ENCODE results near the gene RBM22. TPM values are rescaled to one million over a fixed set of nuclear protein-coding genes. Genes with fewer than 3 reads are reported as not detected.

The RBM22 gene
- total and polyA plus RNA-seq, 3 experiments from 2014 or later: 68.2 to 73.6 (median 72.7) TPM

- no peaks in the 10 kb centered on the region for H3K4me1 Mint-ChIP-seq
- no peaks in the 10 kb centered on the region for H3K36me3 Mint-ChIP-seq
- H3K27ac Mint-ChIP-seq: no peak overlapping the region
- Histone ChIP-seq H3K9me3 (ENCODE audit: low read length) (no peaks in the 10 kb centered on the region), H3K4me1 (ENCODE audit: insufficient read depth, low read length) (no peaks in the 10 kb centered on the region), H3K27ac (ENCODE audit: low read depth, low read length) (no peak overlapping the region), H3K4me3 (ENCODE audit: low read length) (no peak overlapping the region), H3K36me3 (ENCODE audit: insufficient read depth, low read length) (no peaks in the 10 kb centered on the region), H3K27me3 (ENCODE audit: insufficient read depth, low read length, poor library complexity, severe bottlenecking) (no peaks in the 10 kb centered on the region)
- H3K4me3 Mint-ChIP-seq: no peak overlapping the region
- H3K9me3 Mint-ChIP-seq: no peaks in the 10 kb centered on the region
- POLR2A ChIA-PET: no interaction called here
- DNase-seq: no peak
- CTCF ChIA-PET: no interaction called here
- peaks cover 5 to 15% of the 10 kb centered on the region in 2 donors for H3K27me3 Mint-ChIP-seq
Observed at GRCh38 chr5:150648294-150649107, 52.4 kb downstream of the RBM22 start.

- Mint-ChIP-seq H3K36me3 (no peaks in the 10 kb centered on the region), H3K27ac (peak overlapping the region in 1 of 8 donors; percentile 21), H3K4me1 (no peaks in the 10 kb centered on the region), H3K4me3 (no peak overlapping the region), H3K27me3 (peaks cover 3 to 18% of the 10 kb centered on the region in 2 donors), H3K9me3 (no peaks in the 10 kb centered on the region)
- no peaks in the 10 kb centered on the region for H3K27me3 ChIP-seq (ENCODE audit: insufficient read depth, low read length, poor library complexity, severe bottlenecking)
- no peaks in the 10 kb centered on the region for H3K4me1 ChIP-seq (ENCODE audit: insufficient read depth, low read length)
- ChIA-PET POLR2A (interaction anchor here (0.7 kb wide), 1 partner anchor 911 kb away, joined by 5 read pairs; no protein-coding TSS in a partner anchor), CTCF (interaction anchor here (3.2 kb wide), 1 partner anchor 8 kb away, joined by 12 read pairs; no protein-coding TSS in a partner anchor)
- no peak for DNase-seq
- no peaks in the 10 kb centered on the region for H3K36me3 ChIP-seq (ENCODE audit: insufficient read depth, low read length)
- no peak overlapping the region for H3K27ac ChIP-seq (ENCODE audit: low read depth, low read length)
- no peaks in the 10 kb centered on the region for H3K9me3 ChIP-seq (ENCODE audit: low read length)
- no peak overlapping the region for H3K4me3 ChIP-seq (ENCODE audit: low read length)
Observed at GRCh38 chr5:150647275-150648251, 53.3 kb downstream of the RBM22 start.

- Mint-ChIP-seq H3K27ac (no peak overlapping the region), H3K36me3 (no peaks in the 10 kb centered on the region), H3K4me3 (peak overlapping the region in 1 of 7 donors; percentile 5), H3K9me3 (no peaks in the 10 kb centered on the region), H3K27me3 (peaks cover 7 to 22% of the 10 kb centered on the region in 2 donors), H3K4me1 (no peaks in the 10 kb centered on the region)
- no peaks in the 10 kb centered on the region for H3K9me3 ChIP-seq (ENCODE audit: low read length)
- no peak for DNase-seq
- H3K4me3 ChIP-seq (ENCODE audit: low read length): no peak overlapping the region
- CTCF ChIA-PET: interaction anchor here (2.1 to 3.2 kb wide), 2 partner anchors 11 to 84 kb away, joined by 6 to 12 read pairs; no protein-coding TSS in a partner anchor
- H3K4me1 ChIP-seq (ENCODE audit: insufficient read depth, low read length): no peaks in the 10 kb centered on the region
- POLR2A ChIA-PET: no interaction called here
- no peaks in the 10 kb centered on the region for H3K27me3 ChIP-seq (ENCODE audit: insufficient read depth, low read length, poor library complexity, severe bottlenecking)
- no peaks in the 10 kb centered on the region for H3K36me3 ChIP-seq (ENCODE audit: insufficient read depth, low read length)
- H3K27ac ChIP-seq (ENCODE audit: low read depth, low read length): no peak overlapping the region
Observed at GRCh38 chr5:150645070-150645700, 55.7 kb downstream of the RBM22 start.

GRCh38 chr5:150644514-150644913 is 56.3 kb downstream of the RBM22 start:
- H3K4me3 ChIP-seq (ENCODE audit: low read length): no peak overlapping the region
- DNase-seq: no peak
- H3K4me1 Mint-ChIP-seq: no peaks in the 10 kb centered on the region
- no peaks in the 10 kb centered on the region for H3K36me3 Mint-ChIP-seq
- H3K27me3 ChIP-seq (ENCODE audit: insufficient read depth, low read length, poor library complexity, severe bottlenecking): no peaks in the 10 kb centered on the region
- no peaks in the 10 kb centered on the region for H3K36me3 ChIP-seq (ENCODE audit: insufficient read depth, low read length)
- CTCF ChIA-PET: interaction anchor here (2.1 to 3.2 kb wide), 2 partner anchors 11 to 84 kb away, joined by 6 to 12 read pairs; no protein-coding TSS in a partner anchor
- H3K27ac ChIP-seq (ENCODE audit: low read depth, low read length): no peak overlapping the region
- H3K4me3 Mint-ChIP-seq: no peak overlapping the region
- POLR2A ChIA-PET: no interaction called here
- no peaks in the 10 kb centered on the region for H3K4me1 ChIP-seq (ENCODE audit: insufficient read depth, low read length)
- H3K9me3 ChIP-seq (ENCODE audit: low read length): no peaks in the 10 kb centered on the region
- H3K9me3 Mint-ChIP-seq: peaks cover 0 to 2% (median 0%) of the 10 kb centered on the region in 5 donors
- no peak overlapping the region for H3K27ac Mint-ChIP-seq
- H3K27me3 Mint-ChIP-seq: peaks cover 9 to 22% of the 10 kb centered on the region in 2 donors

- Histone ChIP-seq H3K27me3 (ENCODE audit: insufficient read depth, low read length, poor library complexity, severe bottlenecking) (no peaks in the 10 kb centered on the region), H3K36me3 (ENCODE audit: insufficient read depth, low read length) (no peaks in the 10 kb centered on the region), H3K4me1 (ENCODE audit: insufficient read depth, low read length) (no peaks in the 10 kb centered on the region), H3K9me3 (ENCODE audit: low read length) (no peaks in the 10 kb centered on the region), H3K4me3 (ENCODE audit: low read length) (no peak overlapping the region), H3K27ac (ENCODE audit: low read depth, low read length) (no peak overlapping the region)
- peaks cover 9 to 25% of the 10 kb centered on the region in 2 donors for H3K27me3 Mint-ChIP-seq
- no peak overlapping the region for H3K27ac Mint-ChIP-seq
- H3K36me3 Mint-ChIP-seq: no peaks in the 10 kb centered on the region
- POLR2A ChIA-PET: no interaction called here
- H3K9me3 Mint-ChIP-seq: peaks cover 0 to 2% (median 0%) of the 10 kb centered on the region in 5 donors
- H3K4me3 Mint-ChIP-seq: no peak overlapping the region
- DNase-seq: no peak
- CTCF ChIA-PET: interaction anchor here (2.1 to 3.2 kb wide), 2 partner anchors 12 to 83 kb away, joined by 6 to 12 read pairs; no protein-coding TSS in a partner anchor
- H3K4me1 Mint-ChIP-seq: no peaks in the 10 kb centered on the region
Observed at GRCh38 chr5:150644058-150644457, 56.8 kb downstream of the RBM22 start.

- Histone ChIP-seq H3K36me3 (ENCODE audit: insufficient read depth, low read length) (no peaks in the 10 kb centered on the region), H3K4me3 (ENCODE audit: low read length) (no peak overlapping the region), H3K27ac (ENCODE audit: low read depth, low read length) (no peak overlapping the region), H3K9me3 (ENCODE audit: low read length) (no peaks in the 10 kb centered on the region), H3K4me1 (ENCODE audit: insufficient read depth, low read length) (no peaks in the 10 kb centered on the region), H3K27me3 (ENCODE audit: insufficient read depth, low read length, poor library complexity, severe bottlenecking) (no peaks in the 10 kb centered on the region)
- H3K27ac Mint-ChIP-seq: no peak overlapping the region
- peaks cover 11 to 23% of the 10 kb centered on the region in 2 donors for H3K27me3 Mint-ChIP-seq
- H3K36me3 Mint-ChIP-seq: no peaks in the 10 kb centered on the region
- H3K4me3 Mint-ChIP-seq: no peak overlapping the region
- ChIA-PET POLR2A (no interaction called here), CTCF (no interaction called here)
- DNase-seq: no peak
- no peaks in the 10 kb centered on the region for H3K4me1 Mint-ChIP-seq
- peaks cover 0 to 2% (median 0%) of the 10 kb centered on the region in 5 donors for H3K9me3 Mint-ChIP-seq
Observed at GRCh38 chr5:150642991-150643710, 57.7 kb downstream of the RBM22 start.

- no peak overlapping the region for H3K4me3 ChIP-seq (ENCODE audit: low read length)
- H3K27me3 Mint-ChIP-seq: peaks cover 11 to 26% of the 10 kb centered on the region in 2 donors
- H3K36me3 Mint-ChIP-seq: no peaks in the 10 kb centered on the region
- H3K27me3 ChIP-seq (ENCODE audit: insufficient read depth, low read length, poor library complexity, severe bottlenecking): no peaks in the 10 kb centered on the region
- ChIA-PET POLR2A (no interaction called here), CTCF (no interaction called here)
- H3K27ac Mint-ChIP-seq: no peak overlapping the region
- no peak overlapping the region for H3K4me3 Mint-ChIP-seq
- DNase-seq: no peak
- H3K4me1 ChIP-seq (ENCODE audit: insufficient read depth, low read length): no peaks in the 10 kb centered on the region
- H3K9me3 Mint-ChIP-seq: peaks cover 0 to 2% (median 0%) of the 10 kb centered on the region in 5 donors
- H3K27ac ChIP-seq (ENCODE audit: low read depth, low read length): no peak overlapping the region
- no peaks in the 10 kb centered on the region for H3K36me3 ChIP-seq (ENCODE audit: insufficient read depth, low read length)
- no peaks in the 10 kb centered on the region for H3K4me1 Mint-ChIP-seq
- no peaks in the 10 kb centered on the region for H3K9me3 ChIP-seq (ENCODE audit: low read length)
Observed at GRCh38 chr5:150642567-150642927, 58.3 kb downstream of the RBM22 start.
